Fibroblast of lung (primary cell): ENCODE measurements around the gene GAGE10. TPM values are rescaled to one million over a fixed set of nuclear protein-coding genes. Genes with fewer than 3 reads are reported as not detected.
"Not testable (repeated sequence)": the region's sequence is repeated elsewhere in the genome, so short reads cannot be mapped to it uniquely, and the experiment has no call there.

ENCODE experiments used
- DNase-seq, 2 donors: peaks; one replicate each; pipeline versions ENCODE4 v3.0.0 to v3.0.0-alpha.2; 2010; ENCODE audit warnings: low read depth in 2 of 2
- H2AFZ ChIP-seq: 2 replicates; pipeline ENCODE4 v1.5.1; 2012; ENCODE audit warnings: low read length, control low read depth, inconsistent platforms
- H3K27ac ChIP-seq: 2 replicates; pipeline ENCODE4 v1.5.1; 2011; ENCODE audit warnings: low read length, control low read depth; ENCODE audit not compliant: insufficient read depth
- H3K27me3 ChIP-seq: 2 replicates; pipeline ENCODE4 v1.5.1; 2011; ENCODE audit warnings: mild to moderate bottlenecking, low read length; ENCODE audit not compliant: control insufficient read depth, insufficient read depth
- H3K36me3 ChIP-seq: 2 replicates; pipeline ENCODE4 v1.5.1; 2011; ENCODE audit warnings: low read length; ENCODE audit not compliant: control insufficient read depth, insufficient read depth
- H3K4me1 ChIP-seq: 2 replicates; pipeline ENCODE4 v1.5.1; 2011; ENCODE audit warnings: low read length; ENCODE audit not compliant: control insufficient read depth, insufficient read depth; ENCODE audit errors: extremely low read depth
- H3K4me2 ChIP-seq: 2 replicates; pipeline ENCODE4 v1.5.1; 2011; ENCODE audit warnings: low read length, control low read depth; ENCODE audit not compliant: insufficient read depth; ENCODE audit errors: extremely low read depth
- H3K4me3 ChIP-seq, 4 experiments: fragments of 200-600 bp in 1 of 4; sonication (generic) in 1 of 4; replicated peaks in 1 of 4; 2 replicates each; pipeline ENCODE4 v1.5.1; 2011 to 2016; ENCODE audit warnings: low read length in 4 of 4, low read depth in 3 of 4, mild to moderate bottlenecking in 3 of 4, control low read depth in 2 of 4, inconsistent platforms in 1 of 4, mixed read lengths in 1 of 4; ENCODE audit not compliant: insufficient read depth in 1 of 4; ENCODE audit errors: control extremely low read depth in 1 of 4
- H3K79me2 ChIP-seq: 2 replicates; pipeline ENCODE4 v1.5.1; 2012; ENCODE audit warnings: mild to moderate bottlenecking, low read length, inconsistent platforms; ENCODE audit not compliant: control insufficient read depth, insufficient read depth
- H3K9ac ChIP-seq: 2 replicates; pipeline ENCODE4 v1.5.1; 2011; ENCODE audit warnings: mild to moderate bottlenecking, low read length, control low read depth; ENCODE audit not compliant: insufficient read depth
- H3K9me3 ChIP-seq: 2 replicates; pipeline ENCODE4 v1.5.1; 2012; ENCODE audit warnings: low read depth, low read length; ENCODE audit not compliant: control insufficient read depth, insufficient read depth
- H4K20me1 ChIP-seq: 2 replicates; pipeline ENCODE4 v1.5.1; 2011; ENCODE audit warnings: low read length; ENCODE audit not compliant: control insufficient read depth, insufficient read depth; ENCODE audit errors: extremely low read depth
- CTCF ChIP-seq, 2 donors: IDR thresholded peaks in 1 of 2; conservative IDR thresholded peaks in 1 of 2; 1 replicate in 1 of 2; 2 replicates in 1 of 2; pipeline ENCODE4 v1.5.1; 2011 to 2012; ENCODE audit warnings: low read length in 2 of 2, control low read depth in 1 of 2, inconsistent platforms in 1 of 2, low read depth in 1 of 2, mild to moderate bottlenecking in 1 of 2
- EZH2 ChIP-seq: IDR thresholded peaks from 2 replicates; pipeline ENCODE4 v1.5.1; 2012; ENCODE audit warnings: low read length, control low read depth, mild to moderate bottlenecking; ENCODE audit errors: missing control alignments
- polyA plus RNA-seq, 2 donors: library from polyadenylated mRNA; depleted of rRNA in 1 of 2; stranded (reverse) in 1 of 2; unstranded in 1 of 2; fragments of >200 nt; gene quantifications; 2 replicates each; pipeline ENCODE4 v1.2.1, GENCODE V29; 2011 to 2012; ENCODE audit warnings: missing spikeins in 1 of 2
- total RNA-seq: library from RNA; depleted of rRNA; stranded (reverse); fragments of >200 nt; gene quantifications from 2 replicates; pipeline ENCODE4 v1.2.1, GENCODE V29; 2014

The GAGE10 gene
- total and polyA plus RNA-seq, 2 donors (not counting 1 experiment from before 2014, with no cell fraction given), result not detected

- H2AFZ ChIP-seq, result no peak overlapping the region
- H3K4me2 ChIP-seq, result no peak overlapping the region
- H3K4me1 ChIP-seq, result no peaks in the 10 kb centered on the region
Observed at GRCh38 chrX:49300703-49301102, 2.7 kb upstream of the GAGE10 start.

GRCh38 chrX:49307775-49308174 is 4.3 kb downstream of the GAGE10 start:
- not testable (repeated sequence) for H3K27me3 ChIP-seq, H3K36me3 ChIP-seq, H3K4me3 ChIP-seq, H4K20me1 ChIP-seq, H3K9me3 ChIP-seq, H3K4me1 ChIP-seq, H2AFZ ChIP-seq, H3K27ac ChIP-seq, DNase-seq, H3K9ac ChIP-seq, H3K79me2 ChIP-seq, H3K4me2 ChIP-seq

More at GRCh38 chrX:49300703-49301102, 2.7 kb upstream of the GAGE10 start:
- H3K36me3 ChIP-seq, result no peaks in the 10 kb centered on the region
- H3K4me3 ChIP-seq, result no peak overlapping the region
- TF ChIP-seq EZH2, result no peak
- TF ChIP-seq CTCF (conservative IDR thresholded peaks at IDR 0.05 in 1 of 2, IDR thresholded peaks at IDR 0.05 in 1 of 2; ENCODE audit: low read depth in 1 of 2, low read length in 2 of 2), result no peak
- H3K27ac ChIP-seq, result no peak overlapping the region
- DNase-seq, result no peak
- H4K20me1 ChIP-seq, result no peaks in the 10 kb centered on the region
- no peak overlapping the region for H3K9ac ChIP-seq
- no peaks in the 10 kb centered on the region for H3K9me3 ChIP-seq
- H3K79me2 ChIP-seq, result no peaks in the 10 kb centered on the region
- no peaks in the 10 kb centered on the region for H3K27me3 ChIP-seq

GRCh38 chrX:49308604-49309269 is 5.3 kb downstream of the GAGE10 start:
- no peak for TF ChIP-seq CTCF (conservative IDR thresholded peaks at IDR 0.05 in 1 of 2, IDR thresholded peaks at IDR 0.05 in 1 of 2; ENCODE audit: low read depth in 1 of 2, low read length in 2 of 2)
- TF ChIP-seq EZH2, result no peak
- Histone ChIP-seq H3K9me3 (no peaks in the 10 kb centered on the region), H3K9ac (no peak overlapping the region), H3K4me3 (peak overlapping the region in 1 of 4 experiments; percentile 27), H3K27ac (no peak overlapping the region), H2AFZ (peak overlapping the region; percentile 82), H3K4me1 (peaks cover 3% of the 10 kb centered on the region), H4K20me1 (no peaks in the 10 kb centered on the region), H3K79me2 (no peaks in the 10 kb centered on the region), H3K36me3 (no peaks in the 10 kb centered on the region), H3K27me3 (no peaks in the 10 kb centered on the region), H3K4me2 (peak overlapping the region; percentile 52)
- DNase-seq, result peak in 1 of 2 donors; percentile 19
